ENCODE measurements around the gene CLCNKB.

The CLCNKB gene

GRCh38 chr1:16010837-16011236 is 32.7 kb upstream of the CLCNKB start:
- TF ChIP-seq, protein P1, sequence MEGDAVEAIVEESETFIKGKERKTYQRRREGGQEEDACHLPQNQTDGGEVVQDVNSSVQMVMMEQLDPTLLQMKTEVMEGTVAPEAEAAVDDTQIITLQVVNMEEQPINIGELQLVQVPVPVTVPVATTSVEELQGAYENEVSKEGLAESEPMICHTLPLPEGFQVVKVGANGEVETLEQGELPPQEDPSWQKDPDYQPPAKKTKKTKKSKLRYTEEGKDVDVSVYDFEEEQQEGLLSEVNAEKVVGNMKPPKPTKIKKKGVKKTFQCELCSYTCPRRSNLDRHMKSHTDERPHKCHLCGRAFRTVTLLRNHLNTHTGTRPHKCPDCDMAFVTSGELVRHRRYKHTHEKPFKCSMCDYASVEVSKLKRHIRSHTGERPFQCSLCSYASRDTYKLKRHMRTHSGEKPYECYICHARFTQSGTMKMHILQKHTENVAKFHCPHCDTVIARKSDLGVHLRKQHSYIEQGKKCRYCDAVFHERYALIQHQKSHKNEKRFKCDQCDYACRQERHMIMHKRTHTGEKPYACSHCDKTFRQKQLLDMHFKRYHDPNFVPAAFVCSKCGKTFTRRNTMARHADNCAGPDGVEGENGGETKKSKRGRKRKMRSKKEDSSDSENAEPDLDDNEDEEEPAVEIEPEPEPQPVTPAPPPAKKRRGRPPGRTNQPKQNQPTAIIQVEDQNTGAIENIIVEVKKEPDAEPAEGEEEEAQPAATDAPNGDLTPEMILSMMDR (IDR thresholded peaks at IDR 0.05; ENCODE audit: insufficient read depth, low read depth, low read length, missing control alignments), result no peak
- no peak overlapping the region for H3K4me3 ChIP-seq (ENCODE audit: low read depth, low read length)
- DNase-seq (ENCODE audit: low read depth), result no peak

DNA sequence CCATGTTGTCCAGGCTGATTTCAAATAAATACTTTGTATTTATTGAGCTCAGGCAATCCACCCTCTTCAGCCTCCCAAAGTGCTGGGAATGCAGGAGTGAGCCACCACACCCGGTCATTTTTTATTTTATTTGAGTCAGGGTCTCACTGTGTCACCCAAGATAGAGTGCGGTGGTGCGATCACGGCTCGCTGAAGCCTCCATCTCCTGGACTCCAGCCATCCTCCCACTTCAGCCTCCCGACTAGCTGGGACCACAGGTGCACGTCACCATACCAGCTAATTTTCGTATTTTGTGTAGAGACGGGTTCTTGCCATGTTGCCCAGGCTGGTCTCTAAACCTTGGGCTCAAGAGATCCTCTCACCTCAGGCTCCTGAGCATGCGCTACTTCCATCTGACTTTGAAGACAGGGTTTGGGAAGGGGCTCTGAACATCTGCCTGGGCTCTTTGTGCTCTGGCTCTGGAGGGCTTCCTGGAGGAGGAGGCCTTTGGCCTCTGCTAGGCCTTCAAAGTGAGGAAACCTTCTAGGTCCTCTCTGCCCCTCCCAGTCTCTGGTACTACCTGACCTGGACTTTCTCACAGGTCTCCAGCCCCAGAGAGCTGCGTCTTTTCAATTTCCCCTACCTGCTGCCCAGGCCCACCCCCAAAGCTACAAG is 31.5 kb upstream of the CLCNKB start:
- H3K4me3 ChIP-seq (ENCODE audit: low read depth, low read length), result peak overlapping the region; percentile 49
- TF ChIP-seq, protein P1 (IDR thresholded peaks at IDR 0.05; ENCODE audit: insufficient read depth, low read depth, low read length, missing control alignments), result no peak
- no peak for DNase-seq (ENCODE audit: low read depth)

DNA sequence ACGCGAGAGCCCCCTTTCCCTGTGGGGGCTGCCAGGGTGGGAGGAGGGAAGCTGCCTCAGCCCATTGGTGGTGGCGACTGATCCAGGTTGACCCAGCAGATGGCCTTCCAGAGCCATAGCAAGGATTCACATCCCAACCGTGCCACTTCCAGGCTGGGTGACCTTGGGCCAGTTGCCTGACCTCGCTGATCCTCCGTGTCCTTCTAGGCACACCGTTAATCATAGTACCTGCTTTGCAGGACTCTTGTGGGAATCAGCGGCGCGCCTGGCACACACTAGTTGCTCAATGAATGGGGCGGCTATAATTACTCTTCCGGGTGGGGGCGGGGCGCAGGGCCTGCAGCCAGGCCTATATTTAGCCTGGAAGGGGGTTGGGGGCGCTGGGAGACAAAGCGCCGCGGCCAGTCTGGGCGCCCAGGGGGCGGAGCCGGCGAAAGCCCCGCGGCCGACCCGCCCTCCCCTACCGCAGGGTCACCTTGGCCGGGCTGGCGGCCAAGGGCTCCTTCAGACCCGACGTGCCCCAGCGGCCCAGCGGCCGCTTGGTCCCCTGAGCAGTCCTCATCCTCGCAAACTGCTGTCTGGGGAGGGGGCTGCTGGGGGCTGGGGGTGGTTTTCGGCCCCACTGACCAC is 30.9 kb upstream of the CLCNKB start:
- H3K4me3 ChIP-seq (ENCODE audit: low read depth, low read length), result peak overlapping the region; percentile 49
- TF ChIP-seq, protein P1 (IDR thresholded peaks at IDR 0.05; ENCODE audit: insufficient read depth, low read depth, low read length, missing control alignments), result no peak
- DNase-seq (ENCODE audit: low read depth), result peak; percentile 65

- DNase-seq (ENCODE audit: low read depth), result peak; percentile 26
- H3K4me3 ChIP-seq (ENCODE audit: low read depth, low read length), result peak overlapping the region; percentile 49
- TF ChIP-seq, protein P1 (IDR thresholded peaks at IDR 0.05; ENCODE audit: insufficient read depth, low read depth, low read length, missing control alignments), result no peak
Measured at GRCh38 chr1:16013220-16013907, 30.2 kb upstream of the CLCNKB start.

DNA sequence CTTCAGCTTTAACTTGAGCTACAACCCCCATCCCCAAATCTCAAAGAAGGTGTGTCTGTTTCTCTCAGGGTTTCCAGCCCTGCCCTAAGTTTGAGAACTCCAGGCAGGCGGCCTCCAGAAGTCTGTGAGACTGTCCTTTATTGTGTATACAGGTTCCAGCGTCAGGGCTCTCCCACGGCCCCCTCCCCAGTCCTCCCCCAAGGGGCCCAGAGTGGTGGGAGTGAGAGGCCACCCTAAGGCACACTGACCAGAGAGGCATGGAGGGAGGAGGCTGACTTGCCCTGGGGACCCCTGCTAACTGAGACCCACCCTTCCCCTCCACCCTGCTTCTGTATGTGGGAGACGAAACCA is 29.7 kb upstream of the CLCNKB start:
- TF ChIP-seq, protein P1 (IDR thresholded peaks at IDR 0.05; ENCODE audit: insufficient read depth, low read depth, low read length, missing control alignments), result no peak
- H3K4me3 ChIP-seq (ENCODE audit: low read depth, low read length), result peak overlapping the region; percentile 49
- no peak for DNase-seq (ENCODE audit: low read depth)

DNA sequence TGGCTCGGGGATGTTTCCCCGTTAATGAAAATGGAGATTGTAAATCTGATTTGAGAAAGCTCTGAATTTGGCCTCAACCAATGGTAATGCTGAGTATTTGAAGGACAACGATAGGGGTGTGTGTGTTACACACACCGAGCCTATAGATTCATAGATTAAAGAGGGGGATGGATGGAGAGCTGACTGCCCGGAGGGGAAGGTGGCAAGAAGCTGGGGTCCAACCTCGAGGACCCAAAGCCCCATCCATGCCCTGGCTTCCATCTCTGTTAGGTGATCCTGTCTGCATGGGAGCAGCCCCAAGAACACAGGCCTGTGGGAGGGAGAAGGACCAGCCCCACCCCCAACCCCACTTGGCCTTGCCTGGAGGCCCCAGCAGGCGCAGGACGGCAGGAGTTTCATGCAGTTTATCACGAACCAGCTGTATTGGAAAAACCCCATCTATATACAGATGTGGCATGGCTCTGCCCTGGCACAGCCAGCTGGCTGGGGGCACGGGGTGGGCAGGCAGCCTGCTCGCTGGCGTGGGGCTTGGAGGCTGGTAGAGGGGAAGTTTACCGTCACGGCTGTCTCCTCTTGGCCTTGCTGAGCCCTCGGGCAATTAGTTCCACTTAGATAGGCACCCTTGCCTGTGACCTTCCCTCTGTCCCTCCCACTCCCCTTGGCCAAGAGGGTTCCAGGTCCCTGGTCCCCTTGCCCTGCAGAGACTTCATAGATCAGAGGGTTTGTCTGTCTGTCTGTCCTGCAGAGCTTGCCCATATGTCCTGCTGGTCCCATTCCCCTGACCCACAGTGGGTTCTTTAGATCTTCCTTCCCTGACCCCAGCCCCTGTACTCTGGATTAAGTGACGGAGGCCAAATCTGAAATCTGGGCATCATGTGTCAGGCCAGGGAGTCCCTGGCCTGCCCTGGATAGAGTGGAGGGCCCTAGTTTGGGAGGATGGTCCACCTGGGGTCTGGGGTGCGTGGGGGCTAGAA is 28.8 kb upstream of the CLCNKB start:
- TF ChIP-seq, protein P1 (IDR thresholded peaks at IDR 0.05; ENCODE audit: insufficient read depth, low read depth, low read length, missing control alignments), result no peak
- peak; percentile 43 for DNase-seq (ENCODE audit: low read depth)
- H3K4me3 ChIP-seq (ENCODE audit: low read depth, low read length), result peak overlapping the region; percentile 49

Data from GM12865 (cell line).